Measurements from ENCODE around the gene CEP112. TPM values are rescaled to one million over a fixed set of nuclear protein-coding genes. Genes with fewer than 3 reads are reported as not detected.

The CEP112 gene
- total and polyA plus RNA-seq, 10 of the 15 experiments (the other 5 are each of a cell fraction or from before 2014, with no cell fraction given), result 0.11 to 3.8 (median 0.32) TPM; not detected in 1

GRCh38 chr17:66220079-66220835, 28.3 kb upstream of the CEP112 start (continued):
- TF ChIP-seq ZBTB11 (CRISPR knock-in tag; IDR thresholded peaks at IDR 0.05), result no peak
- TF ChIP-seq MXI1 (IDR thresholded peaks at IDR 0.05; ENCODE audit: low read depth, low read length), result no peak
- TF ChIP-seq BMI1 (IDR thresholded peaks at IDR 0.05; ENCODE audit: borderline replicate concordance), result no peak
- TF ChIP-seq SMC3 (IDR thresholded peaks at IDR 0.05; ENCODE audit: borderline replicate concordance, low read length), result no peak
- no peak for TF ChIP-seq PBX3 (IDR thresholded peaks at IDR 0.05; ENCODE audit: insufficient replicate concordance, low read depth, low read length)
- no peak for TF ChIP-seq TCF12 (IDR thresholded peaks at IDR 0.05; ENCODE audit: low read depth, low read length)

GRCh38 chr17:66215529-66215911, 23.6 kb upstream of the CEP112 start:
- ChIA-PET CTCF (no interaction called here), SMC1A (ENCODE audit: uncharacterized antibody, unreplicated experiment) (no interaction called here), POLR2A (no interaction called here), RAD21 (ENCODE audit: unreplicated experiment) (no interaction called here)
- 26% methylated on average over 3 of the region's 3 CpGs for WGBS (ENCODE audit: insufficient coverage, insufficient replicate concordance, low lambda C conversion rate, missing lambda C conversion rate)
- no peaks in the 10 kb centered on the region for H3K79me2 ChIP-seq (ENCODE audit: control insufficient read depth, insufficient read depth, low read length)
- H3K9me3 ChIP-seq (replicated peaks; ENCODE audit: control insufficient read depth, insufficient read depth, low read length), result no peaks in the 10 kb centered on the region
- BruUV-seq (replicated peaks), result no TSS peak
- FAIRE-seq, result no peak
- H3K36me3 ChIP-seq (ENCODE audit: control insufficient read depth in 2 of 2, insufficient read depth in 2 of 2, low read length in 1 of 2), result no peaks in the 10 kb centered on the region
- no peaks in the 10 kb centered on the region for H3K4me1 ChIP-seq (ENCODE audit: control insufficient read depth, insufficient read depth, low read length)
- no peak overlapping the region for H3K4me2 ChIP-seq (ENCODE audit: control insufficient read depth, insufficient read depth)
- H3K9ac ChIP-seq (ENCODE audit: control insufficient read depth, insufficient read depth, low read length), result no peak overlapping the region
- TF ChIP-seq USF1 (IDR thresholded peaks at IDR 0.05; ENCODE audit: borderline replicate concordance, extremely low read length, insufficient read depth, low read depth, low read length) (no peak), EED (IDR thresholded peaks at IDR 0.05; ENCODE audit: low read depth) (no peak), USF2 (IDR thresholded peaks at IDR 0.05; ENCODE audit: borderline replicate concordance, low read depth, low read length) (no peak), ATF7 (IDR thresholded peaks at IDR 0.05; ENCODE audit: low read depth) (no peak)
- no peak for DNase-seq (ENCODE audit: low read depth, low spot score)
- in situ Hi-C loops (cut with MboI) (no loop called here), intact Hi-C loops (cut with micrococcal nuclease; ENCODE audit: unreplicated experiment) (no loop called here)
- ATAC-seq, result no peak
- H3K27me3 ChIP-seq (replicated peaks in 1 of 2; ENCODE audit: control insufficient read depth in 2 of 2, insufficient read depth in 2 of 2, low read length in 1 of 2), result no peaks in the 10 kb centered on the region; a peak in 1 of 4 replicates
- no peak overlapping the region for H3K4me3 ChIP-seq
- no peak overlapping the region for H3K27ac ChIP-seq (ENCODE audit: control insufficient read depth, insufficient read depth)
- no peak overlapping the region for H2AFZ ChIP-seq (ENCODE audit: control insufficient read depth, low read depth, low read length)
- H4K20me1 ChIP-seq (ENCODE audit: control insufficient read depth, insufficient read depth), result no peaks in the 10 kb centered on the region

Measured in GM12878 (cell line).